ENCODE data around the gene COL9A1.

GRCh38 chr6:70216767-70217166 lies 86.1 kb downstream of the COL9A1 start:
- TF ChIP-seq POLR2A (IDR thresholded peaks at IDR 0.05; ENCODE audit: borderline replicate concordance, extremely low read depth, insufficient read depth, insufficient read length) (no peak), SIN3A (IDR thresholded peaks at IDR 0.05; ENCODE audit: low read depth) (no peak), RAD21 (IDR thresholded peaks at IDR 0.05; ENCODE audit: low read depth) (no peak), MAX (IDR thresholded peaks at IDR 0.05) (no peak), EZH2phosphoT487 (IDR thresholded peaks at IDR 0.05; ENCODE audit: borderline replicate concordance) (no peak), CTCF (IDR thresholded peaks at IDR 0.05 in 2 of 3, conservative IDR thresholded peaks at IDR 0.05 in 1 of 3; ENCODE audit: borderline replicate concordance in 1 of 3, insufficient read depth in 1 of 3, low read depth in 2 of 3, low read length in 2 of 3) (no peak), REST (IDR thresholded peaks at IDR 0.05; ENCODE audit: low read depth) (no peak), ZFX (IDR thresholded peaks at IDR 0.05) (no peak), TCF7L2 (IDR thresholded peaks at IDR 0.05; ENCODE audit: borderline replicate concordance, extremely low read depth, insufficient read depth, insufficient read length) (no peak), SRF (IDR thresholded peaks at IDR 0.05; ENCODE audit: low read depth) (no peak), YY1 (IDR thresholded peaks at IDR 0.05; ENCODE audit: extremely low read depth, insufficient replicate concordance, low read depth, low read length) (no peak)

Data from HCT116 (cell line).